Mucosa of descending colon (tissue), 3 donors: ENCODE data around the gene ITGA11. TPM values are rescaled to one million over a fixed set of nuclear protein-coding genes. Genes with fewer than 3 reads are reported as not detected.
A peak's percentile ranks its signal among the peaks of the same experiment; 100 is the strongest.

Experiments
- ATAC-seq: fragments of 200-7000 bp; cut with Tn5 transposase; one replicate; pipeline ENCODE4 v1.9.1; 2020; ENCODE audit warnings: mild to moderate bottlenecking, moderate library complexity
- DNase-seq, 3 donors: peaks; one replicate each; pipeline ENCODE4 v3.0.0-alpha.2; 2020
- H3K36me3 ChIP-seq: fragments of 200-600 bp; one replicate; pipeline ENCODE4 v1.8.0; 2021; ENCODE audit warnings: low read depth, mild to moderate bottlenecking
- H3K4me1 ChIP-seq: fragments of 200-600 bp; one replicate; pipeline ENCODE4 v1.8.0; 2021; ENCODE audit warnings: low read depth, mild to moderate bottlenecking
- H3K4me3 ChIP-seq: fragments of 200-600 bp; one replicate; pipeline ENCODE4 v1.8.0; 2021; ENCODE audit warnings: mild to moderate bottlenecking
- H3K9me3 ChIP-seq: fragments of 200-600 bp; one replicate; pipeline ENCODE4 v1.8.0; 2021; ENCODE audit warnings: mild to moderate bottlenecking
- intact Hi-C, 2 donors: fragments of 100-400 bp; cut with DNase I in 1 of 2; cut with micrococcal nuclease in 1 of 2; formaldehyde crosslinking; loops; one replicate each; pipeline versions ENCODE4 v1.11.0 to v1.11.1; 2022; cut with DNase I, micrococcal nuclease
- total RNA-seq, 3 donors: library from RNA; stranded (reverse); fragmentation: NEBNext Ultra II Directional in 2 of 3; extraction: Animal tissue kit (Norgen Biotek cat#: 25700) in 2 of 3; gene quantifications; one replicate each; pipeline versions ENCODE4 v1.2.1 to v1.2.4, GENCODE V29; 2021 to 2023
- TF ChIP-seq, protein P1 (sequence below): fragments of 200-600 bp; IDR thresholded peaks from one replicate; pipeline ENCODE4 v1.8.0; 2022; ENCODE audit warnings: antibody characterized with exemption, mild to moderate bottlenecking
- donor health status: DM: no; HTN: no; CAD: no; lungs with moderate emphysema.
- donor health status: DM: no; HTN: no; CAD: no.
- donor health status: DM: no; HTN: yes; CAD: no.

Gene ITGA11
- total RNA-seq, 3 donors from 2014 or later: 1.8 to 2.4 (median 2.1) TPM

- intact Hi-C loops: loop anchor here in 1 of 2 donors (10.0 kb wide), 1 partner anchor 227 kb away; no protein-coding TSS in a partner anchor
- no peaks in the 10 kb centered on the region for H3K9me3 ChIP-seq
- H3K4me1 ChIP-seq: no peaks in the 10 kb centered on the region
- no peaks in the 10 kb centered on the region for H3K36me3 ChIP-seq
- H3K4me3 ChIP-seq: no peak overlapping the region
- DNase-seq (no peak), ATAC-seq (no peak)
- TF ChIP-seq, protein P1, sequence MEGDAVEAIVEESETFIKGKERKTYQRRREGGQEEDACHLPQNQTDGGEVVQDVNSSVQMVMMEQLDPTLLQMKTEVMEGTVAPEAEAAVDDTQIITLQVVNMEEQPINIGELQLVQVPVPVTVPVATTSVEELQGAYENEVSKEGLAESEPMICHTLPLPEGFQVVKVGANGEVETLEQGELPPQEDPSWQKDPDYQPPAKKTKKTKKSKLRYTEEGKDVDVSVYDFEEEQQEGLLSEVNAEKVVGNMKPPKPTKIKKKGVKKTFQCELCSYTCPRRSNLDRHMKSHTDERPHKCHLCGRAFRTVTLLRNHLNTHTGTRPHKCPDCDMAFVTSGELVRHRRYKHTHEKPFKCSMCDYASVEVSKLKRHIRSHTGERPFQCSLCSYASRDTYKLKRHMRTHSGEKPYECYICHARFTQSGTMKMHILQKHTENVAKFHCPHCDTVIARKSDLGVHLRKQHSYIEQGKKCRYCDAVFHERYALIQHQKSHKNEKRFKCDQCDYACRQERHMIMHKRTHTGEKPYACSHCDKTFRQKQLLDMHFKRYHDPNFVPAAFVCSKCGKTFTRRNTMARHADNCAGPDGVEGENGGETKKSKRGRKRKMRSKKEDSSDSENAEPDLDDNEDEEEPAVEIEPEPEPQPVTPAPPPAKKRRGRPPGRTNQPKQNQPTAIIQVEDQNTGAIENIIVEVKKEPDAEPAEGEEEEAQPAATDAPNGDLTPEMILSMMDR: no peak
Observed at GRCh38 chr15:68318008-68318835, 113.7 kb downstream of the ITGA11 start.

- DNase-seq: no peak
- no peak for ATAC-seq
- intact Hi-C loops: loop anchor here in 1 of 2 donors (10.0 kb wide), 1 partner anchor 227 kb away; no protein-coding TSS in a partner anchor
- H3K4me1 ChIP-seq: no peaks in the 10 kb centered on the region
- no peaks in the 10 kb centered on the region for H3K9me3 ChIP-seq
- H3K4me3 ChIP-seq: no peak overlapping the region
- H3K36me3 ChIP-seq: no peaks in the 10 kb centered on the region
- TF ChIP-seq, protein P1: no peak
Observed at GRCh38 chr15:68317281-68318007, 114.5 kb downstream of the ITGA11 start.

GRCh38 chr15:68316061-68316804 is 115.7 kb downstream of the ITGA11 start:
- Histone ChIP-seq H3K4me1 (no peaks in the 10 kb centered on the region), H3K4me3 (no peak overlapping the region)
- peak; percentile 35 for ATAC-seq

GRCh38 chr15:68315495-68316031 is 116.4 kb downstream of the ITGA11 start:
- DNase-seq: no peak
- no peak for ATAC-seq
- TF ChIP-seq, protein P1: no peak
- Histone ChIP-seq H3K4me3 (no peak overlapping the region), H3K36me3 (no peaks in the 10 kb centered on the region), H3K4me1 (no peaks in the 10 kb centered on the region), H3K9me3 (no peaks in the 10 kb centered on the region)
- intact Hi-C loops: loop anchor here in 1 of 2 donors (10.0 kb wide), 1 partner anchor 229 kb away; no protein-coding TSS in a partner anchor

More at GRCh38 chr15:68316061-68316804, 115.7 kb downstream of the ITGA11 start:
- TF ChIP-seq, protein P1: no peak
- H3K36me3 ChIP-seq: no peaks in the 10 kb centered on the region
- intact Hi-C loops: loop anchor here in 1 of 2 donors (10.0 kb wide), 1 partner anchor 229 kb away; no protein-coding TSS in a partner anchor
- H3K9me3 ChIP-seq: no peaks in the 10 kb centered on the region
- DNase-seq: peak in 1 of 3 donors; percentile 22

DNA sequence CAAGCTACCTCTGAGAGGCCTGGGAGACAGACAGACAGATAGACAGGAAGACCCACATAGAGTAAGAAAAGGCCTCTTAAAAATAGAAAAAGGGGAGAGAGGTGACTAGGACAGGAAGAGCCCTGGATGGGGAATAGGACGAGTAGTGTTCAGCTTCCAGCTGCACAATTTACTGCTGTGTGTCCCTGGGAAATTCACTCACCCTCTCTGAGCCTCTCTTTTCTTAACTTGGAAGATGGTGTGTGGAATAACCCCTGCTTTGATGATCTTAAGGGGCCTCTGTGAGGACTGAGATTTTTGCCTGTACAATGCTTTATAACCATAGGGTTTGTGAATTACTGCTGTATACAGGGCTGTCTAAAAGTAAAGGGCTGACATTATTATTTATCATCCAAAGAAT is 116.9 kb downstream of the ITGA11 start:
- TF ChIP-seq, protein P1: no peak
- no peaks in the 10 kb centered on the region for H3K9me3 ChIP-seq
- H3K4me1 ChIP-seq: no peaks in the 10 kb centered on the region
- no peaks in the 10 kb centered on the region for H3K36me3 ChIP-seq
- no peak for ATAC-seq
- H3K4me3 ChIP-seq: no peak overlapping the region
- no peak for DNase-seq
- intact Hi-C loops: loop anchor here in 1 of 2 donors (10.0 kb wide), 1 partner anchor 230 kb away; no protein-coding TSS in a partner anchor
